ENCODE measurements around the gene MRPL2. TPM values are rescaled to one million over a fixed set of nuclear protein-coding genes. Genes with fewer than 3 reads are reported as not detected.

The MRPL2 gene
- total and polyA plus RNA-seq, 4 donors = 19.6 to 73.9 (median 44.7) TPM

GRCh38 chr6:43034190-43034525 lies 25.1 kb downstream of the MRPL2 start:
- H3K4me1 ChIP-seq (ENCODE audit: control insufficient read depth in 4 of 4, insufficient read depth in 4 of 4, low read length in 3 of 4) = peaks cover 2 to 12% (median 8%) of the 10 kb centered on the region in 4 donors
- H3K27ac ChIP-seq (ENCODE audit: low read depth in 1 of 2, low read length in 2 of 2) = no peak overlapping the region
- peaks cover 5 to 54% (median 40%) of the 10 kb centered on the region in 4 donors for H3K36me3 ChIP-seq (ENCODE audit: control insufficient read depth in 4 of 4, insufficient read depth in 3 of 4, low read depth in 1 of 4, low read length in 3 of 4)
- TF ChIP-seq TAF1 (conservative IDR thresholded peaks at IDR 0.05) (no peak), GABPA (IDR thresholded peaks at IDR 0.05 in 1 of 2, conservative IDR thresholded peaks at IDR 0.05 in 1 of 2) (no peak), ZBTB33 (IDR thresholded peaks at IDR 0.05) (no peak), RAD21 (IDR thresholded peaks at IDR 0.05) (no peak)
- H3K4me3 ChIP-seq (ENCODE audit: low read depth in 1 of 3, low read length in 3 of 3) = no peak overlapping the region
- H3K27me3 ChIP-seq (ENCODE audit: control insufficient read depth in 4 of 4, insufficient read depth in 4 of 4, low read length in 3 of 4) = no peaks in the 10 kb centered on the region
- DNase-seq (ENCODE audit: low spot score) = no peak
- WGBS = 94% methylated on average over 2 of the region's 2 CpGs
- no peak overlapping the region for H3K9ac ChIP-seq (ENCODE audit: low read depth in 1 of 2, low read length in 2 of 2)
- no peaks in the 10 kb centered on the region for H3K9me3 ChIP-seq (ENCODE audit: control insufficient read depth in 4 of 4, low read length in 3 of 4)

GRCh38 chr6:43033496-43034189 lies 25.6 kb downstream of the MRPL2 start:
- no peak overlapping the region for H3K4me3 ChIP-seq (ENCODE audit: low read depth in 1 of 3, low read length in 3 of 3)
- H3K4me1 ChIP-seq (ENCODE audit: control insufficient read depth in 4 of 4, insufficient read depth in 4 of 4, low read length in 3 of 4) = peaks cover 2 to 12% (median 8%) of the 10 kb centered on the region in 4 donors
- no peak for DNase-seq (ENCODE audit: low spot score)
- no peak for TF ChIP-seq FOXA2 (IDR thresholded peaks at IDR 0.05)
- no peak for TF ChIP-seq YY1 (IDR thresholded peaks at IDR 0.05)
- TF ChIP-seq MAX (IDR thresholded peaks at IDR 0.05) = no peak
- TF ChIP-seq NR2F2 (IDR thresholded peaks at IDR 0.05) = no peak
- TF ChIP-seq ZBTB33 (IDR thresholded peaks at IDR 0.05) = no peak
- TF ChIP-seq REST (IDR thresholded peaks at IDR 0.05) = no peak
- no peak for TF ChIP-seq RXRA (IDR thresholded peaks at IDR 0.05)
- no peak for TF ChIP-seq FOXA1 (IDR thresholded peaks at IDR 0.05)
- TF ChIP-seq HNF4A (conservative IDR thresholded peaks at IDR 0.05) = no peak
- no peak for TF ChIP-seq SP1 (IDR thresholded peaks at IDR 0.05)
- TF ChIP-seq JUND (IDR thresholded peaks at IDR 0.05) = no peak
- TF ChIP-seq CTCF (IDR thresholded peaks at IDR 0.05; ENCODE audit: low read depth, low read length, missing input control) = no peak
- TF ChIP-seq TAF1 (conservative IDR thresholded peaks at IDR 0.05) = no peak
- TF ChIP-seq EGR1 (IDR thresholded peaks at IDR 0.05; ENCODE audit: low read depth in 2 of 2) = no peak
- TF ChIP-seq GABPA (IDR thresholded peaks at IDR 0.05 in 1 of 2, conservative IDR thresholded peaks at IDR 0.05 in 1 of 2) = no peak
- TF ChIP-seq ATF3 (IDR thresholded peaks at IDR 0.05) = no peak
- H3K27ac ChIP-seq (ENCODE audit: low read depth in 1 of 2, low read length in 2 of 2) = no peak overlapping the region
- H3K9ac ChIP-seq (ENCODE audit: low read depth in 1 of 2, low read length in 2 of 2) = no peak overlapping the region
- H3K36me3 ChIP-seq (ENCODE audit: control insufficient read depth in 4 of 4, insufficient read depth in 3 of 4, low read depth in 1 of 4, low read length in 3 of 4) = peaks cover 8 to 54% (median 41%) of the 10 kb centered on the region in 4 donors
- H3K9me3 ChIP-seq (ENCODE audit: control insufficient read depth in 4 of 4, low read length in 3 of 4) = no peaks in the 10 kb centered on the region
- H3K27me3 ChIP-seq (ENCODE audit: control insufficient read depth in 4 of 4, insufficient read depth in 4 of 4, low read length in 3 of 4) = no peaks in the 10 kb centered on the region
- 89% methylated on average over 2 of the region's 2 CpGs for whole genome bisulfite sequencing

Data from liver (tissue), 9 donors.